Neural cell (in vitro differentiated cells): ENCODE data around the gene KEL. TPM values are rescaled to one million over a fixed set of nuclear protein-coding genes. Genes with fewer than 3 reads are reported as not detected.

Experiments
- H2AFZ ChIP-seq: fragments of 200-600, 300-800 bp; sonication (generic), shearing (Covaris generic); 2 replicates; pipeline ENCODE4 v1.6.0; 2014; ENCODE audit warnings: low read depth, mild to moderate bottlenecking, antibody characterized with exemption, low read length, moderate library complexity
- H3F3A ChIP-seq: fragments of 200-600 bp; shearing (Covaris generic); 2 replicates; pipeline ENCODE4 v1.6.1; 2016; ENCODE audit warnings: mild to moderate bottlenecking, moderate library complexity, mixed read lengths, antibody characterized with exemption, low read length; ENCODE audit not compliant: insufficient read depth, poor library complexity, severe bottlenecking
- H3K27ac ChIP-seq: fragments of 200-600, 300-800 bp; sonication (generic), shearing (Covaris generic); 2 replicates; pipeline ENCODE4 v1.5.1; 2014; ENCODE audit warnings: mild to moderate bottlenecking, low read length, moderate library complexity
- H3K27me3 ChIP-seq: fragments of 300-800, 200-600 bp; sonication (generic), shearing (Covaris generic); 2 replicates; pipeline ENCODE4 v1.6.0; 2014; ENCODE audit warnings: mild to moderate bottlenecking, low read depth, low read length, moderate library complexity; ENCODE audit not compliant: insufficient read depth
- H3K36me3 ChIP-seq: fragments of 300-800, 200-600 bp; sonication (generic), shearing (Covaris generic); 2 replicates; pipeline ENCODE4 v1.5.1; 2014; ENCODE audit warnings: mild to moderate bottlenecking, antibody characterized with exemption, low read length, moderate library complexity; ENCODE audit not compliant: insufficient read depth
- H3K4me2 ChIP-seq: fragments of 300-800, 200-600 bp; sonication (generic), shearing (Covaris generic); 2 replicates; pipeline ENCODE4 v1.6.0; 2014; ENCODE audit warnings: mild to moderate bottlenecking, low read length
- H3K4me3 ChIP-seq: fragments of 300-800, 200-600 bp; sonication (generic), shearing (Covaris generic); 2 replicates; pipeline ENCODE4 v1.5.1; 2014; ENCODE audit warnings: mild to moderate bottlenecking, low read length, moderate library complexity
- H3K79me2 ChIP-seq: fragments of 200-600 bp; shearing (Covaris generic); replicated peaks from 2 replicates; pipeline ENCODE4 v1.6.0; 2014; ENCODE audit warnings: mild to moderate bottlenecking, low read length, moderate library complexity; ENCODE audit not compliant: insufficient read depth
- H3K9ac ChIP-seq: fragments of 300-800, 200-600 bp; sonication (generic), shearing (Covaris generic); 2 replicates; pipeline ENCODE4 v1.6.1; 2016; ENCODE audit warnings: mild to moderate bottlenecking, low read length, mixed read lengths
- H3K9me2 ChIP-seq: fragments of 200-600 bp; shearing (Covaris generic); 2 replicates; pipeline ENCODE4 v1.6.1; 2016; ENCODE audit warnings: mild to moderate bottlenecking, low read length, mixed read lengths; ENCODE audit not compliant: insufficient read depth
- H3K9me3 ChIP-seq: fragments of 200-600, 300-800 bp; sonication (generic), shearing (Covaris generic); 2 replicates; pipeline ENCODE4 v1.6.1; 2016; ENCODE audit warnings: mild to moderate bottlenecking, mixed run types, low read length, moderate library complexity, mixed read lengths
- H4K20me1 ChIP-seq: fragments of 200-600 bp; shearing (Covaris generic); 2 replicates; pipeline ENCODE4 v1.6.1; 2016; ENCODE audit warnings: mild to moderate bottlenecking, mixed run types; ENCODE audit not compliant: insufficient read depth
- CTCF ChIP-seq: fragments of 450-650 bp; IDR thresholded peaks from 2 replicates; pipeline ENCODE4 v1.5.1; 2014; ENCODE audit warnings: antibody characterized with exemption, mild to moderate bottlenecking, moderate library complexity; ENCODE audit not compliant: poor library complexity, severe bottlenecking
- EP300 ChIP-seq: fragments of 450-650 bp; conservative IDR thresholded peaks from 2 replicates; pipeline ENCODE4 v1.6.1; 2014; ENCODE audit warnings: antibody characterized with exemption, mild to moderate bottlenecking, moderate library complexity; ENCODE audit not compliant: poor library complexity, severe bottlenecking
- EZH2 ChIP-seq: fragments of 200-600, 300-800 bp; shearing (Covaris generic), sonication (generic); IDR thresholded peaks from 2 replicates; pipeline ENCODE4 v1.6.1; 2014; ENCODE audit warnings: antibody characterized with exemption, low read length, borderline replicate concordance, mild to moderate bottlenecking; ENCODE audit not compliant: insufficient read depth, poor library complexity, severe bottlenecking
- MXI1 ChIP-seq: fragments of 450-650 bp; conservative IDR thresholded peaks from 2 replicates; pipeline ENCODE4 v1.6.1; 2014; ENCODE audit warnings: antibody characterized with exemption, mild to moderate bottlenecking; ENCODE audit not compliant: poor library complexity, severe bottlenecking
- POLR2AphosphoS5 ChIP-seq: IDR thresholded peaks from 2 replicates; pipeline ENCODE4 v1.6.1; 2012
- RAD21 ChIP-seq: fragments of 450-650 bp; conservative IDR thresholded peaks from 2 replicates; pipeline ENCODE4 v1.6.1; 2014; ENCODE audit warnings: antibody characterized with exemption, mild to moderate bottlenecking, moderate library complexity
- REST ChIP-seq: IDR thresholded peaks from 2 replicates; pipeline ENCODE4 v1.6.1; 2012; ENCODE audit warnings: borderline replicate concordance
- SMC3 ChIP-seq: fragments of 450-650 bp; conservative IDR thresholded peaks from 2 replicates; pipeline ENCODE4 v1.6.1; 2014; ENCODE audit warnings: antibody characterized with exemption, mild to moderate bottlenecking, moderate library complexity; ENCODE audit not compliant: poor library complexity
- TAF1 ChIP-seq: IDR thresholded peaks from 2 replicates; pipeline ENCODE4 v1.6.1; 2012; ENCODE audit warnings: low read depth
- polyA plus RNA-seq: library from polyadenylated mRNA; depleted of rRNA; stranded (reverse); fragments of >200 nt; gene quantifications from 2 replicates; pipeline ENCODE4 v1.2.3, GENCODE V29; 2014

The KEL gene
- polyA plus RNA-seq, 1 donor from 2014 or later, result 2.2 TPM

- no peak for TF ChIP-seq SMC3
- H3K36me3 ChIP-seq, result no peaks in the 10 kb centered on the region
- H3K4me3 ChIP-seq, result no peak overlapping the region
- H3K9me2 ChIP-seq, result no peaks in the 10 kb centered on the region
- H4K20me1 ChIP-seq, result no peaks in the 10 kb centered on the region
- no peaks in the 10 kb centered on the region for H3F3A ChIP-seq
- no peak overlapping the region for H2AFZ ChIP-seq
- no peak overlapping the region for H3K9ac ChIP-seq
- H3K27me3 ChIP-seq, result no peaks in the 10 kb centered on the region
- no peaks in the 10 kb centered on the region for H3K79me2 ChIP-seq
- no peak overlapping the region for H3K27ac ChIP-seq
- H3K9me3 ChIP-seq, result no peaks in the 10 kb centered on the region
- H3K4me2 ChIP-seq, result no peak overlapping the region
These were observed 35.4 kb upstream of the KEL start for GRCh38 chr7:142997456-142997989.

- Histone ChIP-seq H3K4me2 (no peak overlapping the region), H3K36me3 (no peaks in the 10 kb centered on the region), H3K4me3 (no peak overlapping the region), H3K79me2 (no peaks in the 10 kb centered on the region), H4K20me1 (no peaks in the 10 kb centered on the region), H3K27ac (no peak overlapping the region), H3K27me3 (no peaks in the 10 kb centered on the region), H3F3A (no peaks in the 10 kb centered on the region), H3K9me2 (no peaks in the 10 kb centered on the region), H2AFZ (no peak overlapping the region), H3K9me3 (no peaks in the 10 kb centered on the region), H3K9ac (no peak overlapping the region)
- TF ChIP-seq EP300 (no peak), TAF1 (no peak), EZH2 (no peak), CTCF (no peak), REST (no peak), SMC3 (no peak), MXI1 (no peak), RAD21 (no peak), POLR2AphosphoS5 (no peak)
These were observed 30.3 kb upstream of the KEL start for GRCh38 chr7:142992427-142992826.

- no peak for TF ChIP-seq CTCF
- TF ChIP-seq RAD21, result no peak
- no peak for TF ChIP-seq EP300
- Histone ChIP-seq H3K27ac (no peak overlapping the region), H3K9me2 (no peaks in the 10 kb centered on the region), H3K27me3 (no peaks in the 10 kb centered on the region), H3K4me2 (no peak overlapping the region), H3K9ac (no peak overlapping the region), H3K4me3 (no peak overlapping the region), H3K36me3 (no peaks in the 10 kb centered on the region), H3K79me2 (no peaks in the 10 kb centered on the region), H3K9me3 (peaks cover 3% of the 10 kb centered on the region), H3F3A (no peaks in the 10 kb centered on the region), H2AFZ (no peak overlapping the region), H4K20me1 (no peaks in the 10 kb centered on the region)
These were observed 22.1 kb upstream of the KEL start for GRCh38 chr7:142984297-142984696.
